BJ (cell line): ENCODE measurements around the gene CCDC9B. TPM values are rescaled to one million over a fixed set of nuclear protein-coding genes. Genes with fewer than 3 reads are reported as not detected.

ENCODE experiments used
- CTCF ChIA-PET: fragments of 350-600 bp; formaldehyde crosslinking; extraction: SDS; loops from one replicate; lab custom pipeline; 2021; ENCODE audit warnings: antibody characterized with exemption, inconsistent platforms; lab: Yijun Ruan, JAX
- POLR2A ChIA-PET: fragments of 300-600 bp; sonication (Branson Sonifier 250); formaldehyde crosslinking; extraction: SDS; loops from one replicate; lab custom pipeline; 2021; ENCODE audit warnings: antibody characterized with exemption; lab: Charles Lee
- DNase-seq: peaks from one replicate; pipeline ENCODE4 v3.0.0-alpha.2; 2011; ENCODE audit warnings: low read depth
- H3K27me3 ChIP-seq: 2 replicates; pipeline ENCODE4 v1.6.0; 2011; ENCODE audit warnings: low read length; ENCODE audit not compliant: control insufficient read depth, insufficient read depth
- H3K36me3 ChIP-seq: 2 replicates; pipeline ENCODE4 v1.5.1; 2011; ENCODE audit warnings: low read length; ENCODE audit not compliant: control insufficient read depth, insufficient read depth
- H3K4me3 ChIP-seq: 2 replicates; pipeline ENCODE4 v1.5.1; 2011; ENCODE audit warnings: low read depth, mild to moderate bottlenecking, control low read depth, low read length
- polyA plus RNA-seq: library from polyadenylated mRNA; depleted of rRNA; stranded (reverse); fragments of >200 nt; gene quantifications from 2 replicates; pipeline ENCODE4 v1.2.3, GENCODE V29; 2011
- TF ChIP-seq, protein P1 (sequence below): IDR thresholded peaks from 2 replicates; pipeline ENCODE4 v1.5.1; 2011; ENCODE audit warnings: low read depth, mild to moderate bottlenecking, control low read depth, inconsistent platforms, low read length, moderate library complexity; ENCODE audit not compliant: insufficient read depth

The CCDC9B gene
- polyA plus RNA-seq, 1 experiment: 5.0 TPM

DNA sequence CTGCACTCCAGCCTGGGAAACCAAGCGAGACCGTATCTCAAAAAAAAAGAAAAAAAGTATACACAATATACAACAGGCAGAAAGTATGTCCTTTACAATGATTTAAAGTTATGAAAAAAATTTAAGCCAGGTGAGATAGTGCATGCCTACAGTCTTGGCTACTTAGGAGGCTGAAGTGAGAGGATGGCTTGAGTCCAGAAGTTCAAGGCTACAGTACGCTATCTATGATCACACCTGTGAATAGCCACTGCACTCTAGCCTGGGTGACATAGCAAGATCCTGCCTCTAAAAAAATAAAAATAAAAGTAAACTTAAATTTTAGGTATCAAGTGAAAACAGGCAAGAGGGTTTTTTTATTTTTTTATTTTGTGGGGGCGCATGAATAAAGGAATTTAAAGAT lies 38.6 kb upstream of the CCDC9B start:
- Histone ChIP-seq H3K4me3 (no peak overlapping the region), H3K36me3 (no peaks in the 10 kb centered on the region; the same call in 1 of the 2 replicates), H3K27me3 (no peaks in the 10 kb centered on the region)
- CTCF ChIA-PET: interaction anchor here (0.5 to 5.9 kb wide), 4 partner anchors 11 to 101 kb away, joined by 3 to 33 read pairs (median 6); partner anchors contain the start of gene CHST14
- DNase-seq: no peak
- POLR2A ChIA-PET: no interaction called here
- TF ChIP-seq, protein P1, sequence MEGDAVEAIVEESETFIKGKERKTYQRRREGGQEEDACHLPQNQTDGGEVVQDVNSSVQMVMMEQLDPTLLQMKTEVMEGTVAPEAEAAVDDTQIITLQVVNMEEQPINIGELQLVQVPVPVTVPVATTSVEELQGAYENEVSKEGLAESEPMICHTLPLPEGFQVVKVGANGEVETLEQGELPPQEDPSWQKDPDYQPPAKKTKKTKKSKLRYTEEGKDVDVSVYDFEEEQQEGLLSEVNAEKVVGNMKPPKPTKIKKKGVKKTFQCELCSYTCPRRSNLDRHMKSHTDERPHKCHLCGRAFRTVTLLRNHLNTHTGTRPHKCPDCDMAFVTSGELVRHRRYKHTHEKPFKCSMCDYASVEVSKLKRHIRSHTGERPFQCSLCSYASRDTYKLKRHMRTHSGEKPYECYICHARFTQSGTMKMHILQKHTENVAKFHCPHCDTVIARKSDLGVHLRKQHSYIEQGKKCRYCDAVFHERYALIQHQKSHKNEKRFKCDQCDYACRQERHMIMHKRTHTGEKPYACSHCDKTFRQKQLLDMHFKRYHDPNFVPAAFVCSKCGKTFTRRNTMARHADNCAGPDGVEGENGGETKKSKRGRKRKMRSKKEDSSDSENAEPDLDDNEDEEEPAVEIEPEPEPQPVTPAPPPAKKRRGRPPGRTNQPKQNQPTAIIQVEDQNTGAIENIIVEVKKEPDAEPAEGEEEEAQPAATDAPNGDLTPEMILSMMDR: no peak

DNA sequence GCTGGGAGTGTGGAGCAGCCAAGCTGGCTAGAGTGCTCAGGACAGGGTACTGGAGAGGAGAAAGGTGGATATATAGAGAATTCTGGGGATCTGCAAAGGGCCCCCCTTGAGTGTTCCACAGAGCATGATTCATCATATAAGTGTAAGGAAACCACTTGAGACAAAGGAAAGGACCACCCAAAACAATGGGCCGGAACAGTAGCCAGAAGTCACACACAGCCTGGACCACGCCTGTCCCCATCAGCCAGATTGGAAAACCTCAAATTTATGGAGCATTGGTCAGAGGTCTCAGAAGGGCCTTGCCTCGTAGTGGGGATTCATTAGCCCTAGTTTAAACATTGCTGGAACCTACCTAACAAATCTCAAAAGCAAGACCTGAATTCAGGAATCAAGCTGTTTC lies 36.9 kb upstream of the CCDC9B start:
- H3K4me3 ChIP-seq: no peak overlapping the region
- TF ChIP-seq, protein P1: no peak
- ChIA-PET POLR2A (no interaction called here), CTCF (interaction anchor here (0.7 to 1.0 kb wide), 2 partner anchors 20 to 33 kb away, joined by 3 to 4 read pairs; no protein-coding TSS in a partner anchor)
- no peaks in the 10 kb centered on the region for H3K36me3 ChIP-seq
- no peak for DNase-seq
- no peaks in the 10 kb centered on the region for H3K27me3 ChIP-seq

DNA sequence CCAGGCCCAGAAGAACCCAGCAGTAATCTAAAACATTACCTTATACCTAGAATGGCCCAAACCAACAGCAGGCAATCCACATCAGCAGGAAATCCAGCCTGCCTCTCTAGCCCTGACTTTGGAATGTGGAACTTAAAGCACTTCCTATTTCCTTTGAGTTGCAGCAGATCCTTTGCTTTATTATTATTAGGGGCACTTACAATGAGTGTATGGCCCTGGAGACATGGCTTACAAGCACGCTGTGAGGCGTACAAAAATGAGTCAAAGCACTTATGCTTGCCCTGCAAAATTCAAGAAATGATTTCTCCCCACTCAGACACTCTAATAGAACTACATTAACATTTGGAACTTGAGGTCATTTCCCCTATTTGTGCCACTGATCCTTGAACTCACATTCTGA lies 32.2 kb upstream of the CCDC9B start:
- POLR2A ChIA-PET: no interaction called here
- H3K27me3 ChIP-seq: no peaks in the 10 kb centered on the region
- no peak for DNase-seq
- no peak overlapping the region for H3K4me3 ChIP-seq
- CTCF ChIA-PET: interaction anchor here (2.1 kb wide), 2 partner anchors 29 to 49 kb away, joined by 8 to 10 read pairs; no protein-coding TSS in a partner anchor
- H3K36me3 ChIP-seq: no peaks in the 10 kb centered on the region
- TF ChIP-seq, protein P1: no peak

DNA sequence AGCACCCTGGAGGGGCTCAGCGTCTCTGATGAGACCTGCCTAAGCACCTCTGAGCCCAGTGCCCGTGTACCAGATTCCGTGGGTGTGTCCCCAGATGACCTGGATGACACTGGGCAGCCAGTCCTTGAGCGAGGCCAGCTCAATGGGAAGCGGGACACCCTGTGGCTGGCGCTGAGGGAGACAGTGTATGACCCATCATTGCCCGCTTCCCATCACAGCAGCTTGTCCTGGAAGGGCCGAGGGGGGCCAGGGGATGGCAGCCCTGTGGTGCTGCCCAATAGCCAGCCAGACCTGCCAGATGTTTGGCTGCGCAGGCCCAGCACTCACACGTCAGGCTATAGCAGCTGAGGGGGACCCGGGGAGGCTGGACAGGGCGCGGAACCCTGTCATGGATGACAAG lies 29.2 kb upstream of the CCDC9B start:
- H3K27me3 ChIP-seq: no peaks in the 10 kb centered on the region
- H3K36me3 ChIP-seq: no peaks in the 10 kb centered on the region
- no peak for DNase-seq
- TF ChIP-seq, protein P1: no peak
- CTCF ChIA-PET: interaction anchor here (0.9 to 6.3 kb wide), 5 partner anchors 11 to 91 kb away, joined by 3 to 57 read pairs (median 33); partner anchors contain the start of genes CCDC9B and KNSTRN
- POLR2A ChIA-PET: no interaction called here
- H3K4me3 ChIP-seq: no peak overlapping the region

DNA sequence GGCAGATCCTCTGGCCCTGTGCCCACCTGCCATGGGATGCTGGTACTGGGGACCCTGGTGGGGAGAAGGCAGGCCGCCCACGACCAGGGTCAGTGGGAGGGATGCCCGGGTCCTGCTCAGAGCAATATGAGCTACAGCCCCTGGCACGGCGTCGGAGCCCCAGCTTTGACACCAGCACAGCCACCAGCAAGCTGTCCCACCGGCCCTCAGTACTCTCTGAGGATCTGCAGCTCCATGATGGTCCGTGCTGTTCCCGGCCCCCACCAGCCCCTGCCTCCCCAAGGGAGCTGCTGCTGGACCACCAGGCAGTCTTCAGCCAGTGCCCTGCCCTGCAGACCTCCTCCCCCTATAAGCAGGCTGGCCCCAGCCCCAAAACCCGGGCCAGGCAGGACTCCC lies 28.7 kb upstream of the CCDC9B start:
- no peak for DNase-seq
- Histone ChIP-seq H3K27me3 (no peaks in the 10 kb centered on the region), H3K36me3 (no peaks in the 10 kb centered on the region), H3K4me3 (no peak overlapping the region)
- TF ChIP-seq, protein P1: no peak
- CTCF ChIA-PET: interaction anchor here (0.9 to 6.3 kb wide), 10 partner anchors 11 to 90 kb away, joined by 3 to 57 read pairs (median 4); partner anchors contain the start of genes CCDC9B, DISP2 and KNSTRN
- POLR2A ChIA-PET: no interaction called here
